Trophoblast cell (in vitro differentiated cells and primary cell): ENCODE results near the gene MRAS.
A peak's percentile ranks its signal among the peaks of the same experiment; 100 is the strongest.

Source experiments
- DNase-seq, 2 donors: peaks; one replicate each; pipeline ENCODE4 v3.0.0-alpha.2; 2016
- H2AFZ ChIP-seq: 2 replicates; pipeline ENCODE4 v1.6.1; 2013; ENCODE audit warnings: low read length, moderate library complexity, mild to moderate bottlenecking; ENCODE audit not compliant: insufficient read depth, poor library complexity
- H2AK5ac ChIP-seq: 2 replicates; pipeline ENCODE4 v1.6.1; 2013; ENCODE audit warnings: mild to moderate bottlenecking, low read length
- H2BK120ac ChIP-seq: 2 replicates; pipeline ENCODE4 v1.6.1; 2013; ENCODE audit warnings: low read length, mild to moderate bottlenecking, moderate library complexity; ENCODE audit not compliant: insufficient read depth, poor library complexity
- H2BK12ac ChIP-seq: 2 replicates; pipeline ENCODE4 v1.6.1; 2013; ENCODE audit warnings: mild to moderate bottlenecking, low read length, moderate library complexity
- H2BK5ac ChIP-seq: 2 replicates; pipeline ENCODE4 v1.6.1; 2013; ENCODE audit warnings: low read length, low read depth, moderate library complexity, mild to moderate bottlenecking; ENCODE audit not compliant: poor library complexity
- H3K14ac ChIP-seq: 2 replicates; pipeline ENCODE4 v1.6.1; 2013; ENCODE audit warnings: mild to moderate bottlenecking, low read length
- H3K18ac ChIP-seq: 2 replicates; pipeline ENCODE4 v1.6.1; 2013; ENCODE audit warnings: mild to moderate bottlenecking, low read length
- H3K23ac ChIP-seq: 2 replicates; pipeline ENCODE4 v1.6.1; 2013; ENCODE audit warnings: low read length
- H3K27ac ChIP-seq: 2 replicates; pipeline ENCODE4 v1.5.1; 2013; ENCODE audit warnings: low read depth, mild to moderate bottlenecking, inconsistent platforms, low read length, moderate library complexity
- H3K27me3 ChIP-seq: 2 replicates; pipeline ENCODE4 v1.6.1; 2013; ENCODE audit warnings: inconsistent platforms, mild to moderate bottlenecking, low read length, moderate library complexity; ENCODE audit not compliant: insufficient read depth
- H3K36me3 ChIP-seq, 2 experiments: 1 replicate in 1 of 2; 2 replicates in 1 of 2; pipeline ENCODE4 v1.6.1; 2013; ENCODE audit warnings: low read length in 2 of 2, mild to moderate bottlenecking in 2 of 2, moderate library complexity in 1 of 2; ENCODE audit not compliant: insufficient read depth in 2 of 2, control insufficient read depth in 1 of 2
- H3K4ac ChIP-seq: 2 replicates; pipeline ENCODE4 v1.6.1; 2013; ENCODE audit warnings: low read depth, mild to moderate bottlenecking, low read length, moderate library complexity
- H3K4me1 ChIP-seq, 2 experiments: 1 replicate in 1 of 2; 2 replicates in 1 of 2; pipeline ENCODE4 v1.6.1; 2013; ENCODE audit warnings: low read length in 2 of 2, mild to moderate bottlenecking in 2 of 2, moderate library complexity in 1 of 2; ENCODE audit not compliant: insufficient read depth in 2 of 2, control insufficient read depth in 1 of 2
- H3K4me2 ChIP-seq: 2 replicates; pipeline ENCODE4 v1.6.1; 2013; ENCODE audit warnings: inconsistent platforms, mild to moderate bottlenecking, low read length, moderate library complexity
- H3K4me3 ChIP-seq: 2 replicates; pipeline ENCODE4 v1.5.1; 2013; ENCODE audit warnings: mild to moderate bottlenecking, low read depth, low read length, inconsistent platforms
- H3K79me1 ChIP-seq: one replicate; pipeline ENCODE4 v1.6.1; 2013; ENCODE audit warnings: low read length
- H3K79me2 ChIP-seq: 2 replicates; pipeline ENCODE4 v1.6.1; 2013; ENCODE audit warnings: low read length, mild to moderate bottlenecking; ENCODE audit not compliant: control insufficient read depth, insufficient read depth, poor library complexity
- H3K9ac ChIP-seq: 2 replicates; pipeline ENCODE4 v1.6.1; 2013; ENCODE audit warnings: mild to moderate bottlenecking, low read length
- H3K9me3 ChIP-seq: 2 replicates; pipeline ENCODE4 v1.6.1; 2013; ENCODE audit warnings: low read depth, mild to moderate bottlenecking, control low read depth, inconsistent platforms, low read length; ENCODE audit not compliant: insufficient read depth
- H4K12ac ChIP-seq: 2 replicates; pipeline ENCODE4 v1.6.1; 2013; ENCODE audit warnings: low read depth, mild to moderate bottlenecking, low read length, moderate library complexity
- H4K8ac ChIP-seq: 2 replicates; pipeline ENCODE4 v1.6.1; 2013; ENCODE audit warnings: low read depth, mild to moderate bottlenecking, low read length, moderate library complexity
- H4K91ac ChIP-seq: one replicate; pipeline ENCODE4 v1.6.1; 2013; ENCODE audit warnings: low read depth, mild to moderate bottlenecking, low read length, moderate library complexity
- WGBS: extraction: QIAGEN DNeasy Blood & Tissue Kit; methylation state at CpG from one replicate; pipeline ENCODE4 v1.1.7; 2013; ENCODE audit warnings: missing lambda C conversion rate; ENCODE audit not compliant: insufficient read length, insufficient coverage; ENCODE audit errors: extremely low coverage; 5-methylcytosine and 5-hydroxymethylcytosine counted together

Gene MRAS

DNA sequence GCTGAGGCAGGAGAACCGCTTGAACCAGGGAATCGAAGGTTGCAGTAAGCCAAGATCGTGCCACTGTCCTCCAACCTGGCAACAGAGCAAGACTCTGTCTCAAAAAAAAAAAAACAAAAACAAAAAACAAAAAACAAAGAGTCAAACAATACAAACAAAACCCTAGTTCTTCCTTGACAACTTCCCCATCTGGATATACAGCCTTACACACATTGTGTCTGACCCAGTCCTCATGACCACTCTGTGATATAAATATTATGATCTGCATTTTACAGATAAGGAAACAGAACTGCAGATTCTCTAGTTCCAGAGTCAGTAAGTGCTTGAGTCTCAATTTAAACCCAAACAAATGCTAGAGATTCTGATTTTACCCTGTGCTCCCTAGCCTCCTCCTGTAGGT lies 81.3 kb downstream of the MRAS start:
- Histone ChIP-seq H3K4me3 (no peak overlapping the region), H3K79me2 (no peaks in the 10 kb centered on the region), H3K27ac (no peak overlapping the region), H3K4me1 (peaks cover 0 to 2% of the 10 kb centered on the region in 2 experiments), H4K91ac (no peak overlapping the region), H3K4me2 (no peak overlapping the region), H4K8ac (no peak overlapping the region), H3K14ac (no peak overlapping the region), H3K18ac (no peak overlapping the region), H4K12ac (no peak overlapping the region), H2AK5ac (no peak overlapping the region), H2BK120ac (no peak overlapping the region), H2AFZ (no peak overlapping the region), H3K23ac (no peak overlapping the region), H3K79me1 (no peaks in the 10 kb centered on the region), H3K4ac (no peak overlapping the region), H2BK12ac (no peak overlapping the region), H3K27me3 (peaks cover 5% of the 10 kb centered on the region), H3K9ac (no peak overlapping the region), H3K36me3 (no peaks in the 10 kb centered on the region), H3K9me3 (peaks cover 10% of the 10 kb centered on the region), H2BK5ac (no peak overlapping the region)
- no peak for DNase-seq
- no CpG with 5 or more reads among the region's 3 CpGs for WGBS

DNA sequence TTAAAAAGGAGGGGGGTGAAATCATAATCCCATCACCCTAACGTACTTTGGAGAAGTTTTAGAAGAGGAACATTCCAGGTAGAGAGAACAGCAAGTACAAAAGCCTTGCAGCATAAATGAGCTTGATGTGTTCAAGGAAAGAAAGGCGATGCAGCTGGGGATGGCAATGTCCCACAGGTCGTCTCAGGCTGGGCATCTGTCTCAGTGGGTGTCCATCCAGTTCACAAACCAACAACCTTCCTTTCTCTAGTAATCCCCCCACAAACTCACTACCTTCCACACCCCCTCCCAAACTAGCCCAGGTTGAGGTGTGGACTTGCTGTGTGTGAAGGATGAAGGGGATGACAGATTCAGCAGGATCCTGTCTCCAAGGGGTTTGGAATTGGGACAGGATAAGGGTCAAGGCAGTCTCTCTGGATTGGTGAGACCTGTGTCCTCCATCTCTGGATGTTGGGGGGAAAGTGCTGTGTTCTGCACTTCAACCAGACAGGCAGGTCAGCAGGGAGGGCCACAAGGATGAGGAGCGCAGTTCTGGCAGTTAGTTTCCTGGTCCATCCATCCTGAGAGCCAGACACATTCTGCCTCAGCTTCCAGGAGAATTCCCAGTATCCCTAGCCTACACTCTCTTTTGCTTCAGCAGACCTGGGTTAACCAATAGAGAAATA lies 84.3 kb downstream of the MRAS start:
- H3K27me3 ChIP-seq = peaks cover 15% of the 10 kb centered on the region
- H3K23ac ChIP-seq = no peak overlapping the region
- no peak overlapping the region for H2AK5ac ChIP-seq
- H3K4me3 ChIP-seq = no peak overlapping the region
- H4K8ac ChIP-seq = no peak overlapping the region
- DNase-seq = no peak
- no peak overlapping the region for H3K9ac ChIP-seq
- no peak overlapping the region for H4K12ac ChIP-seq
- no peaks in the 10 kb centered on the region for H3K79me2 ChIP-seq
- peaks cover 15% of the 10 kb centered on the region for H3K9me3 ChIP-seq
- WGBS = no CpG with 5 or more reads among the region's 4 CpGs
- H3K4me1 ChIP-seq = peaks cover 7 to 11% of the 10 kb centered on the region in 2 experiments
- H3K18ac ChIP-seq = no peak overlapping the region
- H3K4ac ChIP-seq = no peak overlapping the region
- H2BK12ac ChIP-seq = no peak overlapping the region
- H3K27ac ChIP-seq = no peak overlapping the region
- H3K79me1 ChIP-seq = peaks cover 3% of the 10 kb centered on the region
- no peak overlapping the region for H3K4me2 ChIP-seq
- no peak overlapping the region for H2BK5ac ChIP-seq
- no peak overlapping the region for H3K14ac ChIP-seq
- no peak overlapping the region for H2BK120ac ChIP-seq
- no peak overlapping the region for H4K91ac ChIP-seq
- H2AFZ ChIP-seq = no peak overlapping the region
- no peaks in the 10 kb centered on the region for H3K36me3 ChIP-seq

DNA sequence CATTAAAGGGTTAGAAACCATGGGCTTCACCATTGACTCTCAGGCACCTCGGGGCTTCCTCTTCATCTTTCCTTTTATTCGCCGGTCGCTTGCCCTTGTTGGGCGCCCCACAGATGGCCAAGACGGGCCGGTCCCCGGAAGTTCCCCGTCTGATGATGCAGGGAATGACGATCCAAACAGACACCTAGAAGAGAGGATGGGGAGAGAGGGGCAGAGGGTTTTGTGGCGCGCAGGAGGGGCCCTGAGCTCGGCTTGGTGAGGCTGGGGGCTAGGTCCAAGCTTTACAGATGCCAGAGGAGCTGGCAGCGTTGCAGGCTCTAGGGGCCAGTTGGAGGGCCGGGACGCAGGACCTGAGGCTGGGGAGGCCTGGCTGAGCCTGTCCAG lies 85.5 kb downstream of the MRAS start:
- Histone ChIP-seq H3K18ac (no peak overlapping the region), H3K23ac (no peak overlapping the region)
- WGBS = no CpG with 5 or more reads among the region's 16 CpGs

DNA sequence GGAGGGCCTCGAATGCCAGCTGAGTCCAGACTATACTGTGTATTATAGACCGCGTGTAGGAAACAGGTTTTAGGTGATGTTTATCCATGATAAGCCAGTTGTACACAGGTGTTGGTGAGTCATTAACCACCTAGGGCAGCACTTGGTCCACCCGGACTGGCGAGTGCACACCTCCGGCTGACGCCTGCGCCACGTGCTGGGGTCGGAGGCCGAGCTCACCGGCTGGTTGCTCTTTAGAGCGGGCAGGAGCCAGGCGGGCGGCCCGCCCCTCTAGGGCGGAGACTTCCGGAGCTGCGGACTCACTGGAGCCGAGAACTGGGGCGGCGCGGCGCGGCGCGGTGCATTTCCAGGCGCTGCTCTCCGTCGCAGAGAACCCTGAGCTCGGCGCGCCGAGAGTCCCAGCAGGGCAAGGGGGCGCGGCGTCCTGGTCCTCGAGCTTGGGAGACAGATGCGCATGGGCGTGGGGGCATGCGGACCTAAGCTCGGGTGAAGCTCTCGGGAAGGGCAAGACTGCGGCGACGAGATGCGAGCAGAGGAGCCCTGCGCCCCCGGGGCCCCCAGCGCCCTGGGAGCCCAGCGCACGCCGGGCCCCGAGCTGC lies 86.0 kb downstream of the MRAS start, which contains the start of gene ESYT3:
ESYT3 (plus strand) TSS at position 341 of the 599 bp plus-strand sequence; CDS start at position 524, 183 bp downstream.
- Histone ChIP-seq H3K18ac (no peak within 1 kb of the TSS), H4K91ac (peak within 1 kb of the TSS; percentile 8), H3K79me1 (peaks cover 6% of the 10 kb centered on the region), H3K27me3 (peaks cover 15% of the 10 kb centered on the region), H3K9ac (peak within 1 kb of the TSS; percentile 49), H2BK12ac (no peak within 1 kb of the TSS), H3K79me2 (no peaks in the 10 kb centered on the region), H3K4ac (no peak within 1 kb of the TSS), H4K12ac (no peak within 1 kb of the TSS), H3K36me3 (no peaks in the 10 kb centered on the region), H3K4me3 (peak within 1 kb of the TSS; percentile 71), H3K14ac (no peak within 1 kb of the TSS), H2AK5ac (no peak within 1 kb of the TSS), H3K23ac (no peak within 1 kb of the TSS), H3K4me2 (peak within 1 kb of the TSS; percentile 77), H4K8ac (peak within 1 kb of the TSS; percentile 14), H3K4me1 (peaks cover 13 to 21% of the 10 kb centered on the region in 2 experiments), H2BK120ac (no peak within 1 kb of the TSS), H2AFZ (peak within 1 kb of the TSS; percentile 20), H3K9me3 (peaks cover 15% of the 10 kb centered on the region), H2BK5ac (no peak within 1 kb of the TSS), H3K27ac (no peak within 1 kb of the TSS)
- DNase-seq = peak; percentile 97 to 99
- no CpG with 5 or more reads among the region's 54 CpGs for WGBS

More for the DNA sequence above, 85.5 kb downstream of the MRAS start:
- Histone ChIP-seq H3K4me2 (no peak overlapping the region), H3K27ac (no peak overlapping the region), H4K8ac (no peak overlapping the region), H2BK12ac (no peak overlapping the region), H2AK5ac (no peak overlapping the region), H4K91ac (no peak overlapping the region), H3K9me3 (peaks cover 15% of the 10 kb centered on the region), H3K4me1 (peaks cover 10 to 16% of the 10 kb centered on the region in 2 experiments), H3K9ac (no peak overlapping the region), H2AFZ (no peak overlapping the region), H3K4ac (no peak overlapping the region), H3K79me2 (no peaks in the 10 kb centered on the region), H3K79me1 (peaks cover 3% of the 10 kb centered on the region), H4K12ac (no peak overlapping the region), H3K4me3 (no peak overlapping the region), H3K27me3 (peaks cover 15% of the 10 kb centered on the region), H3K14ac (no peak overlapping the region), H2BK5ac (no peak overlapping the region), H2BK120ac (no peak overlapping the region), H3K36me3 (no peaks in the 10 kb centered on the region)
- no peak for DNase-seq
